Head of caudate nucleus (tissue), 42 donors: ENCODE measurements around the gene CADM1.

Experiments
- DNase-seq, 42 donors: peaks; one replicate each; pipeline versions ENCODE4 v3.0.0 to v3.0.0-alpha.2; 2020 to 2021; ENCODE audit warnings: mixed read lengths in 7 of 42
- intact Hi-C: fragments of 100-400 bp; cut with DNase I; formaldehyde crosslinking; loops from one replicate; pipeline ENCODE4 v1.15.0; 2022

The CADM1 gene

DNA sequence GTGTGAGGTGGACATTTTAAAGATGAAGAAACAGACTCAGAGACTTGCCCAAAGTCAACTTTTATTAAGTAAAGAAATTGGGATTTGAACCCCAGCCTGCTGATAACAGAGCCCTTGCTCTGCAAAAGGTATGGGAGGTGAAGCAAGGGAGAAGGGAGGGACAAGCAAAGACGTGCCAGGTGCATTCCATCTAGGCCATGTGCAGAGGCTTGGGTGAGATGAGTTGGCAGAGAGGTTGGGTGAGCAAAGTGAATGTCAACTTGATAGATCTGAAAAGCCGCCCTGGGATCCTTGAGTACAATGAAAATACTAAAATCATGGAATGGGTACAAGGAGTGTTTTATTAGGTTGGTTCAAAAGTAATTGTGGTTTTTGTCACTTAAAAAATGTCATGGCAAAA is 341.3 kb downstream of the CADM1 start:
- DNase-seq, result no peak
- intact Hi-C loops, result no loop called here

DNA sequence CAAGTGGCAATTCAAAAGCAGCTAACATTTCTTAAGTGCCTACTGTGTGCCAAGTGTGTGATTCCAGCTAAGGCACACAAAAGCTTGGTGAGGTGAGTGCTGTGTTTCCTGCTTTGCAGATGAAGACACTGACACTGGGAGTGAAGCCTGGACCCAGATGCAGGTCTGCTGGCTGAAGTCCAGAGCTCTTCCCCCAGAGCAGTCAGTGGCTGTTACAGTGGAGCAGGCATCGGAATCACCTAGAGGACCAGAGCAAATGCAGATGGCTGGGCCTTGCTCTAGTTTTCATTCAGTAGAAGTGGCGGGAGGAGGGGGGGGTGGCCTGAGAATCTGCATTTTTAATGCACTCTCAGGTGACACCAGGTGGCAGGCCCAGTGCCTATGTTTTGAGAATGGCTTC is 342.3 kb downstream of the CADM1 start:
- peak in 1 of 42 donors; percentile 18 for DNase-seq
- intact Hi-C loops, result no loop called here

DNA sequence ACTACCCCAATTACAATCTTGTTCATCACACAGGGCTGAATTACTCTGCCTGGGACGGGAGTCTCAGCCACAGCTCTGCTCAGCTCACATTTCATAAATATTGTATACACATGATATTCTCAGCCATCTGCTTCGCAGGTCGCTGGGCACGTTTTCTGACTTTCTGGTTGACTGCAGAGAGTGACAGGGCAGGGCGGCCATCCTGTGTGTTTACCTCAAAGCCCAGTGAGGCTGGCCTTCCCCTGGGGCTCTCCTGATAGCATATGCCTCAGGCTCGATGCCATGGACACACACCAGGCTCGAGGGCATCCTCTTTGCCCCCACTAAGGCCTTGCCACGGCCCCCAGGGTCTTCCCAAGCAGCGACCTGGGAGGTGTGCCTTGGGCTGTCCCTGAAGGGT is 345.0 kb downstream of the CADM1 start:
- no peak for DNase-seq
- intact Hi-C loops, result no loop called here

DNA sequence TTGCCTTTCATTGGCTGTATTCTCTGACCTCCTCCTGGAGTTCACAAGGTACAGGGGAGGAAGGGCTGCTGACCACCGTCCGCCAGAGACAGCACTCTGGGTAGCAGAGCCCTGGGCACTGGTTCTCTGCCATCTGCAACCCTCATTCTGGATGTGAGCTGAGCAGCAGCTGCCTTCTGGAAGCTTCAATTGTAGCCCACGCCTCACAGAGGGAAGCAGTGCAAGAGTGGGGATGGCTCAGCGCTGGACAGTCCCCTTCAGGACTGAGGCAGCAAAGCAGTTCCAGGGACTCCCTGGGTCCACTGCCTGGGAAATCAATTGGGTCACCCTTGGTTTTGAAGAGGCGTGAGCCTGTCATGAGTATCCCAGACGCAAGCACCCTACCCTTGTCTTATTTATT is 346.2 kb downstream of the CADM1 start:
- DNase-seq, result no peak
- intact Hi-C loops, result no loop called here

DNA sequence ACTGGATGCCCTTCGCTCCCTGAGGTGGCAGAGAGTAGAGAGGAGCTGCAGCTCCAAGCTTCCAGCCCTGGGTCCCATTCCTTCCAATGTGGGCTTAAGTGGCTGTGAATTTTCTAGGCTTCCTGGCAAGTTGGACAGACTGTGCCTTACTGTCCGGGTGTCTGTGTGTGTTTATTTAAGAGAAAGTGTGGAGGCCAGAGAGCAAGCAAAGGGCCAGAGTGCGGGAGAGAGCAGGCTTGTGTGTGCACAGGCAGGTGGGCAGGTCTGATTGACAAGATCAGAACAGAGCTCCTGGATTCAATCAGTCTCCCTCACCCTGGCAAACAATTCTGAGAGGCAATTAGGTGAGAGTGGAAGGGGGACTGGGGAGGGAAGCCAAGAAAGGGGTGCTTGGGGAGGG is 347.0 kb downstream of the CADM1 start:
- intact Hi-C loops, result no loop called here

DNA sequence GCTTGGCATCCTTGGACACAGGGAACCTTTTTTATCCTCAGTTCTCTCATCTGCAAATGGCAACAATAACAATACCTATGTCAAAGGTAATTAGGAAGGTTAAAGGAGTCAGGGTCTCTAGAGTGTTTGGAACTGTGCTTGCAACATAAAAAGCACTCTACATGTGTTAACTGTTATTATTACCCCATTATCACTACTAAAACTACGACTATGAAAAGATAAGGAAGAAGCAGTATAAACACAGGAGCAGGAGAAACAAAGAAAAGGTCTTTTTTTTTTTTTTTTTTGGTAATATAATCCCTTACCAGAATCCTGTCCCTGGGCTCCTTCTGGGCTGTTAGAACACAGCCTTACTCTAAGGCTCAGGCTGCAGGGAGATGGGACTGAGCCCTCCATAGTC is 348.2 kb downstream of the CADM1 start:
- DNase-seq, result no peak
- intact Hi-C loops, result no loop called here

More for the DNA sequence above, 347.0 kb downstream of the CADM1 start:
- DNase-seq, result no peak

DNA sequence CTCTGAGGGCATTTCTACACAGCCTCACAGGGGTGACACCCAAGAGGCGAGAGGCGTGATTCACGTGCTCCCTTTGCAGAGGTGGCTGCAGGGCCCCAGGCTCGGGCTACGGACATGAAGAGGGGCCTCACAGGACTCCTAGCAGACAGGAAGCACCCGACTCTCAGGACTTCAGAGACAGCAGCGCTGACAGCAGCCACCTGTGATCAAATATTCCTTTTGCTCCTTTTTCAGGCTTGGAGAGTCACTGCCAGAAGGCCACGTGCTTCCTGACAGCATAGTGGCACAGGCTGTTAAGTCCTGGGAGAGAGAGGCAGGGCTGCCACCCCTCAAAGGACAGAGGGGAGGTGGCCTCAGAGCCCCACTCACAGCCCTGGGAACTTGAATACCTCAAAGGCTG is 348.9 kb downstream of the CADM1 start:
- intact Hi-C loops, result no loop called here
- no peak for DNase-seq

DNA sequence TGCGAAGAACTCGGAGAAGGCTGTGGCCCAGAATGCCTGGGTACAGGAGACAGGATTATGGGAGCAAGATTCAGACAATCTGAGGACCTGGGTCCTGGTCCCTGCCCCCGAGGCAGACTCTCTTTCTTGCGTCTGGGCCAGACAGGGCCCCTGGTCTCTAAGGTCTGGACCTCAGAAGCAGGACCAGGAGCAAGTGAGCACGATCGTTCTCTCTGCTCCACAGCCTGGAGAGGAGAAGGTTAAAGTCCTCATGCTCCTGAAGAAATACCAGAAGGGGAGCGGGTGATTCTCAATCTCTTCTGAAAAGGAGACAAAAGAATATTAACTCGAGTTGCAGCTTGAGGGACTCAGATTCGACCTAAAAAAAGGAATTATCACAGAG is 349.9 kb downstream of the CADM1 start:
- DNase-seq, result no peak
- intact Hi-C loops, result no loop called here

DNA sequence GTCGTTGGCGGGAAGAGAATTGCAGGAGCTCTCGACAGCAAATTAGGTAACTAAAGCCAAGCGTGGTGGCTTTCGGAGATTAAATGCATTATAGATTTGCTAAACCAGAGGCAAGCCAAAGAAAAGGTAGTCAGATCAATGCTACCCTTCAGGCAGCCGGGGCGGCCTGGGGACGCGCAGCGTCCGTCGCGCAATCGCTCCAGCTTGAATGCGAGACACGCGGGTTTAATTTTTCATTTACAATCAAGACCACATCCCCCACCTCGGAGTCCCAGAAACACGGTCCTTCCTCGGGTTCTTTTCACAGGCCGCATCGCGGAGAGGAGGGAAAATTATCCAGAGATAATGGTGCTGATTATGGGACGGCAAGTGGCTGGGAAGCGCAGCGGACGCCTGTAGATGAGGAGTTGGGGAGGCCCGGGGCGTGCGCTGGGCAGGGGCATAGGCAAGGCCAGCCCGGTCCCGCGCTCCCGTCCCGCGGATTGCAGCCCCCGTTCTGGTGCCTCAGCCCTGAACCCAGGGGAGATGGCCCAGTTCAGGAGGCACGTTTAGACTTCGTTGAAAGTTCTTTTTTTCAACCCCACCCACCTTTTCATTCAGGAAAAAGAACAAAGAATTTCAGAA is 350.4 kb downstream of the CADM1 start:
- intact Hi-C loops, result no loop called here

DNA sequence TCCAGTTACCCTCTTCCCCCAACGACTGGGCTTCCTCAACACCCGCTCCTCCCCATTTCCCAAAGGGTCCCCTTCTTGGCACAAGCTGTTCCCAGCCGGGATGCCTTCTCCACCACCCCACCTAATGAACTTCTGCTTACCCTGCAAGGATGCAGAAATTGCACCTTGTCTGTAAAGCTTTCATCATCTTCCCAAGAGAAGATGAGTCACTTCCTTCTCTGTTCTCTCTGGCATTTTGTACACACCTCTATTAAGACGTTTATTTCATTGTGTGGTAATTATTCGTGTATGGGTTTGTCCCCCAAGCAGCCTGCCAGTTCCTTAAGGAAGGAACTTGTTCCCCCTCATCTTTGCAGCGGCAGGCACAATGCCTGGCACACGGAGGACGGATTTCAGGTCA is 351.1 kb downstream of the CADM1 start:
- peak in 3 of 42 donors; percentile 22 to 35 (median 24) for DNase-seq
- intact Hi-C loops, result no loop called here

More for the DNA sequence above, 350.4 kb downstream of the CADM1 start:
- DNase-seq, result no peak

DNA sequence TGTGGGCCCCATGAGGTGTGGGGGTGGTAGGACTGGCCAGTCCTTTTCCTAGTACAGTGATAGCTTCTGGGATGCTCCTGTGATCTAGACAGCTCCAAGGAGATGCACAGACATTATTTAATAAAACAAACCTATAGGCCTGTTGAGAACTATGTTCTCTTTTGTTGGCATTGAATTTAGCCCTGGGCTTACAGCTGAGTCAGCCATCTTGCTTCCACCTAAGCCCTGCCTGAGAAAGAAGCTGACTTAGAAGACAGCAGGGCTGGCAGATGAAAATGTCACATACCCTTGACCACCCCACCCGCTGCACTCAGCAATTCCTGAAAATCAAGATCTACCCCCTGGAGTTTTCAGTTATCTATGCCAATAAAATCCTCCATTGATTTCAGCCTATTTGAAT is 353.2 kb downstream of the CADM1 start:
- intact Hi-C loops, result no loop called here
- no peak for DNase-seq

DNA sequence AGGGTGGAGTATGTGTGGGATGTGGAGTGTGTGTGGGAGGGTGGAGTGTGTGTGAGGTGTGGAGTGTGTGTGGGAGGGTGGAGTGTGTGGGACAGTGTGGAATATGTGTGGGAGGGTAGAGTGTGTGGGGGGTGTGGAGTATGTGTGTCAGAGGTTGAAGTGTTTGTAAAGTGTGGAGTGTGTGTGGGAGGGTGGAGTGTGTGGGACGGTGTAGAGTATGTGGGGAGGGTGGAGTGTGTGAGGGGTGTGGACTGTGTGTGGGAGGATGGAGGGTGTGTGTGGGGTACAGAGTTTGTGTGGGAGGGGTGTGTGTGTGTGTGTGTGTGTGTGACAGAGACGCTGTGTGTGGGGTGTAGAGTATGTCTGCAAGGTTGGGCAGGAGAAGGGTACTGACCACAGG is 355.5 kb downstream of the CADM1 start:
- intact Hi-C loops, result no loop called here
- no peak for DNase-seq

DNA sequence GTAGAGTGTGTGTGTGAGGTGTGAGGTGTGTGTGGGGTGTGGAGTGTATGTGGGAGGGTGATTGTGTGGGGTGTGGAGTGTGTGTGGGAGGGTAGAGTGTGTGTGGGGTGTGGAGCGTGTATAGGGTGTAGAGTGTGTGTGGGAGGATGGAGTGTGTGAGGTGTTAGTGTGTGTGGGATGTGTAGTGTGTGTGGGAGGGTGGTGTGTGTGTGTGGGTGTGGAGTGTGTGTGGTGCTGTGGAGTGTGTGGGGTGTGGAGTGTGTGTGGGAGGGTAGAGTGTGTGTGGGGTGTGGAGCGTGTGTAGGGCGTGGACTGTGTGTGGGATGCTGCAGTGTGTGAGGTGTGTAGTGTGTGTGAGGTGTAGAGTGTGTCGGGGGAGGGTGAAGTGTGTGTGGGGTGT is 356.1 kb downstream of the CADM1 start:
- intact Hi-C loops, result no loop called here
- DNase-seq, result no peak

DNA sequence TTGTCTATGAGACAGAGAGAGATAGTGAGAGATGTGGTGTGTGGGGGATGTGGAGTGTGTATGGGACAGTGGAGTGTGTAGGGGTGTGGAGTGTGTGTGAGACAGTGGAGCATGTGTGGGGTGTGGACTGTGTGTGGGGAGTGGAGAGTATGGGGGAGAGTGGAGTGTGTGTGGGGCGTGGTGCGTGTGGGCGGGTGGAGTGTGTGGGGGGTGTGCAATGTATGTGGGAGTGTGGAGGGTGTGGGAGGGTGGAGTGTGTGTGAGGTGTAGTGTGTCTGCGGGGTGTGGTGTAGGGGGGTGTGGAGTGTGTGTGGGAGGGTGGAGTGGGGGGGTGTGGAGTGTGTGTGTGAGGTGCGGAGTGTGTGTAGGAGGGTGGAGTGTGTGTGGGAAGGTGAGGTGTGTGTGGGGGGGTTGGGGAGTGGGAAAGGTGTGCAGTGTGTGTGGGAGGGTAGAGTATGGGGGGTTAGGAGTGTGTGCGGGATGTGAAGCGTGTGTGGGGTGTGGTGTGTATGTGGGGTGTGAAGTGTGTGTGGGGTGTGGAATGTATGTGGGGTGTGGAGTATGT is 356.9 kb downstream of the CADM1 start:
- no peak for DNase-seq
- intact Hi-C loops, result no loop called here

DNA sequence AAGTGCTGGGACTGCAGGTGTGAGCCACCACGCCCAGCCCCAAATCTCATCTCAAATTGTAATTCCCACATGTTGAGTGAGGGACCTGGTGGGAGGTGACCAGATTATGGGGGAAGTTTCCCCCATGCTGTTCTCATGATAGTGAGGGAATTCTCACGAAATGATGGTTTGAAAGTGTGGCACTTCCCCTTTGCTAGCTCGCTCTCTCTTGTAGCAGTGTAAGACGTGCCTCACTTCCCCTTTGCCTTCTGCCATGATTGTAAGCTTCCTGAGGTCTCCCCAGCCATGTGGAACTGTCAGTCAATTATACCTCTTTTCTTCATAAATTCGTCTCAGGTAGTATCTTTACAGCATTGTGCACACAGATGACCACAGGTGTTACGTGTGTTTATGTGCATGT is 357.8 kb downstream of the CADM1 start:
- intact Hi-C loops, result no loop called here
- DNase-seq, result no peak

DNA sequence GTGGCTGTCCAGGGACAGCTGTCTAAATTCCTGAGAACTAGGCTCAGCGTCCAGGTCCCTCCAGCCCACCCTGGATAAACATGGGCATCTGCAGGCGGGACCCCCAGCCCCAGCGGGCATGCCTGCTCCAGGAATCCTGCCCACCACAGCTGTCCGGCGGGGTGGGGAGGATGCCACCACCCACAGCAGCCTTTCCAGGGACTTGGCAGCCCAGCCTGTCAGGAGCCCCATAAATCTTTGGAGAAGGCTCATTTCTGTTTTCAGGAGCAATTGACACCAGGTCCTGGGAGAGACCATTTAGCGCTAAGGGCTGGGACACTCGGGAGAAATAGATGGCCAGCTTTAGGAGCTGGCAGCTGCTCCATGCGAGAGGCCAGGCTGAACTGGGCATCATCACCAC is 358.9 kb downstream of the CADM1 start:
- DNase-seq, result no peak
- intact Hi-C loops, result no loop called here

DNA sequence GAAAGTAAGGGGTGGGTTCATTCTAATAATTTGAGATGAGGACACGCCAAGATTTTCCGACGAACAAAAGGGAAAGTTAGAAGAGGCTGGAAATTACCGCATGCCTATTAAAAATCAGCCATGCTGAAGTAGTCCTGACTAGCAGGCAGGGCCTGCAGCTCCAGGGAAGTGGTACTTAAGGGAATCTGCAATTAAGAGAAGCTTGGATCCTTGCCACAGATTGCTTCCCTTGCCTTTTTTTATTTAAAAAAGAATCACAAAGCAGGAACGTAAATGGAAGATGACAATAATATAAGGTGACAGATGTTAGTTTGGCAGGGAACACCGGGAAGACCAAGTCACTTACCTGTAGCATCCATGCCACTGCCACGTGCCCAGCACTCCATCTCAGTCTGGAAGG is 359.3 kb downstream of the CADM1 start:
- no peak for DNase-seq
- intact Hi-C loops, result no loop called here

DNA sequence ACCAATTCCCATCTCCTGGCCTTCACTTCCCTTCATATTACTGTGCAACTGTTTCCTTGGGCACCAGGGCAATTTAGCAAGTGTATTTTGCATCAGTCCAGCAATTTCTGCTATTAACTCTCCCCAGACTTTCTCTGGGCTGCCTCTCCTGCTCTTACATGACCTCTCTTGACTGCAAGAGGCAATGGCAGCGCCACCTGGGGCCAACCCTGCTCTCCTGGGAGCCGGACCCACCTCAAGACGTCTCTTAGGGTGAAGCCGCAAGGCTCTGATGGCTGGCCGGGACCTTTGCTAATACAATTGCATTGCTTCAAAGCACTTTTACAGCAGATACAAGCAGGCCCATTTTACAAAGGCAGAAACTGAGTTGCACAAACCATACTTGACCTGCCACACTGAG is 360.2 kb downstream of the CADM1 start:
- intact Hi-C loops, result no loop called here
- no peak for DNase-seq

DNA sequence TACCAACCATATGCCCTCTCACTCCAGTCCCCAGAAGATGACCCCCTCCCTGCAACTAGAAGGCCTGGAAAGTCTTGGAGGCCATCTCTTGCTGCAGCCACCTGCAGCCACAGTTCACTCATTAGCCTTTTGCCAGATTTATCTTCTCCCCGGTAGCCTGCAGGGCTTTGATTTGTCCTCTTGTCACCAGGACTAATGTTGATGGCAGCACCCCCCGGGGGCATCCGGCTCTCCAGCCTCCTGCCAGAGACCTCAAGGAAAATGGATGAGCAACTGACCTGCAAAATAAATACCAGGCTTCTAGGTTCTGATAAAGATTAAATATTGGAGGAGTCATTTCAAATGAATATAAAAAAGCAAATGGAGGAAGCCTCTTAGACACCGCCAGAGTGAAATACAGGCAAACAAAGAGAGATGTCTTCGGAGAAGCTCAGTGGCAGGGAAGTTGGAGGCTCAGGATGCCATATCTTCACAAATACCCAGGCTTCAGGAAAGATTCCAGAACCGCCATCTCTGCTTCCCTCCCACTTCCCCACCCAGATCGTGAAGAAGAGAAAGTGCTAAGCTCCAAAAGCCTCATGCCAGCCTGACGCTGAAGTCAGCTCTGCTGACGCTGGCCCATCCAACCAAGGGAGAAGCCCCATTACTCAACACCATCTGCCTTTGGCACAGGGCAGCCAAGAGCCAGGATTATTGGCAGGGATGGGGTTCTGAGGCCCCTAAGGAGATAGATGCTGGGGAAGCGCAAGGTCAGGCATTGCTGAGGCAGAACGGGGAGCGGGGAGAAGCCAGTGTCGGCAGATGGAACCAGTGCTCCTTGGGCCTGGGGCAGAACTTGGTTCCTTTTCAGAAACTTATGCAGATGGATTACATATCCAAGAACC is 362.7 kb downstream of the CADM1 start:
- intact Hi-C loops, result no loop called here
- no peak for DNase-seq

DNA sequence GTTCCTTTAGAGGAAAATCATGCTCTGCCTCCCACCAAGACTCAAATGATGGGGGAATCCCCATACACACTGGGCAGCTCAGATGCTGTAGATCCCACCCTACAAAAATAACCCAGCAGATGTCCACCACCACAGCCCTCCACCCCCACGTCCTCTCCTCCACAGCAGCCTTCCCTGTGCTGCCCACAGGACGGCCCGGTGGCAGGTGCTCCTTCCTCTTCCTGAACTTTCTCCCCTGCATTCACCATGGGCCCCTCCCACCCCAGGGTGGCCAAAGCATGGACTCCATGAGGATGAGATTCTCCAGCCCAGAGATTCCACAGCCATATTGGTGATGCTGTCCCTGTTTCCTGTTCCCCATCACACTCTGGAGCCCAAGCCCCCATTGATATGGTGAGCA is 368.3 kb downstream of the CADM1 start:
- DNase-seq, result no peak
- intact Hi-C loops, result no loop called here

DNA sequence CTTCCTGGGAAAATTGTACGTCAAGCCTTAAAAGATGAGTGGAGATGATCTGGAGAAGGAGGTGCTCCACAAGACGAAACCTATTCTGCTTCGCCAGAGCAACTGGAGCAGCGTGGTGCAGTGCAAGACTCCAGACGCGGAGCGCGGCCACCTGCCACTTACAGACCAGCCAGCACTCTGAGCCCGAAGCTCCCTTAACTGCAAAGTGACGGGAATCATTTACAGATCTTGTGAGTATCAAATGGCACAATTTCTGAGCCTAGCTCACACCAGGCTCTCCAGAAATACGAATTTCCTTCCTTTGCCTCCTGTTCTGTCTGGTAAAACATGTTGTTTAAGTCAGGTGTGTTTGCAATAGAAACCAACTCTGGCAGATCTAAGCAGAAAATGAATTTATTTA is 369.3 kb downstream of the CADM1 start:
- intact Hi-C loops, result no loop called here
- DNase-seq, result no peak
